Activated T-helper 17 cell treated with anti-CD3 and anti-CD28 coated beads, Interleukin-2, amount 50 U/mL, for 72 hours (primary cell): Measurements from ENCODE around the gene PHF14. TPM values are rescaled to one million over a fixed set of nuclear protein-coding genes. Genes with fewer than 3 reads are reported as not detected.

Experiments
- ATAC-seq: fragments of 150-1000 bp; cut with Tn5 transposase; replicated peaks from 2 replicates; pipeline ENCODE4 v1.10.0; 2021; ENCODE audit warnings: mild to moderate bottlenecking, moderate library complexity
- H3K27ac Mint-ChIP-seq: one replicate; pipeline ENCODE4 v1.8.0; 2022; ENCODE audit warnings: mixed read lengths
- H3K27me3 Mint-ChIP-seq: one replicate; pipeline ENCODE4 v1.8.0; 2022; ENCODE audit warnings: mixed read lengths
- H3K36me3 Mint-ChIP-seq: one replicate; pipeline ENCODE4 v1.8.0; 2022; ENCODE audit warnings: low read depth, mild to moderate bottlenecking, mixed read lengths
- H3K4me1 Mint-ChIP-seq: one replicate; pipeline ENCODE4 v1.8.0; 2022; ENCODE audit warnings: mixed read lengths
- H3K4me3 Mint-ChIP-seq: one replicate; pipeline ENCODE4 v1.8.0; 2022; ENCODE audit warnings: mild to moderate bottlenecking, mixed read lengths
- H3K9me3 Mint-ChIP-seq: one replicate; pipeline ENCODE4 v1.8.0; 2022; ENCODE audit warnings: mixed read lengths
- total RNA-seq, 2 donors: library from RNA; stranded (reverse); gene quantifications; one replicate each; pipeline ENCODE4 v1.2.3, GENCODE V29; 2022

The PHF14 gene
- total RNA-seq, 2 donors from 2014 or later = 31.9 to 45.5 TPM

- no peak for ATAC-seq
- Mint-ChIP-seq H3K9me3 (peaks cover 6% of the 10 kb centered on the region), H3K27ac (no peak overlapping the region), H3K4me3 (no peak overlapping the region), H3K36me3 (no peaks in the 10 kb centered on the region), H3K4me1 (no peaks in the 10 kb centered on the region), H3K27me3 (no peaks in the 10 kb centered on the region)
Measured at GRCh38 chr7:11185179-11185815, 211.6 kb downstream of the PHF14 start.

GRCh38 chr7:11188529-11189310 is 215.0 kb downstream of the PHF14 start:
- Mint-ChIP-seq H3K4me1 (no peaks in the 10 kb centered on the region), H3K4me3 (no peak overlapping the region), H3K27me3 (peaks cover 5% of the 10 kb centered on the region), H3K9me3 (peaks cover 6% of the 10 kb centered on the region), H3K27ac (no peak overlapping the region), H3K36me3 (no peaks in the 10 kb centered on the region)
- ATAC-seq = peak; percentile 25

DNA sequence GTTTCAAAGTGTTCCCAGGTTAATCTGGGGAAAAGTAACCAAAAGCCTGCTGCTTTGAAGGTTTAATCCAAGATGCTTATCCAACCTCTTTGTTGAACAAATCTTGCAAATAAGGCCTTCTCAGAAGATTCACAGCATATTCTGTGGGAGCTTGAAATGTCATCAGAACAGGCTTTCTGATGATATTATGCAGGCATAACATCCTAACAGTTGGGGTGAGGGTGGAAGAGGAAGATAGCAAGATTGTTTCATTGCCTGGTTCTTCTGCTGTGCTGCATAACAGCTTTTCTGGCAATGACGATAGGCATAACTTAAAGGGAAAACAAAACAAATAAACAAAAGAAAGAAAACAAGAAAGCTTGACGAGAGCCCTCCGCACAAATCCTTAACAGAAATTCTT is 217.4 kb downstream of the PHF14 start:
- no peak for ATAC-seq
- no peaks in the 10 kb centered on the region for H3K9me3 Mint-ChIP-seq
- peaks cover 5% of the 10 kb centered on the region for H3K27me3 Mint-ChIP-seq
- no peak overlapping the region for H3K27ac Mint-ChIP-seq
- H3K4me1 Mint-ChIP-seq = no peaks in the 10 kb centered on the region
- no peaks in the 10 kb centered on the region for H3K36me3 Mint-ChIP-seq
- no peak overlapping the region for H3K4me3 Mint-ChIP-seq

DNA sequence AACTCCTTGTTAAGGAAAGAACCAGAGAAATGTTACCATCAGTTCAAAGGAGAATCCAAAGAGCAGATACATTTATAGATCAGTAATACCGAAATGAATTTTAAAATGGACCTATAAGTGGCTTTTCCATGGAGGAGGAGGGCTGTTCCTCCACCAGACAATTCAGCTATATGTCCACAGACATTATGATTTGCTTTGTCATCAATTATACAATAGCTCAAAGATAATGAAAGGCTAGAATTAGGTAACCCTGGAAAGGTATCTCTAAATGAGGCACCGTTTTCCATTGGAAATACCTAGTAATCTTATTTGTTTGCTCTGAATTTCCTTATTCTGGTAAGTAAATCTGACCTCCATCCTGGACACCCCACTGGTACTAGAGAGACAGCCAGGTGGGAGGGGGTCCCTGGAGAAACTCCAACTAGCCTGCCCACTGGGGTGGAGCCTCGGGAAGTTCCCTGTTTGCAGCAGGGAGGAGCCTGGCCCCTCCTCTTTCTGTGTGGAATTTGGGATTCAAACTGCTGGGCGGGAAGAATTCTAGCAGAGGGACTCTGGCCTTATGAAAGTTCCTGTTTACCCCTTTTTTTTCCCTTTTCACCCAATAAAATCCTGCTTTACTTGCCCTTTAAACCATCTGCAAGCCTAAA is 218.0 kb downstream of the PHF14 start:
- no peaks in the 10 kb centered on the region for H3K9me3 Mint-ChIP-seq
- H3K4me3 Mint-ChIP-seq = no peak overlapping the region
- H3K36me3 Mint-ChIP-seq = no peaks in the 10 kb centered on the region
- peaks cover 5% of the 10 kb centered on the region for H3K27me3 Mint-ChIP-seq
- H3K27ac Mint-ChIP-seq = no peak overlapping the region
- no peaks in the 10 kb centered on the region for H3K4me1 Mint-ChIP-seq
- ATAC-seq = no peak

DNA sequence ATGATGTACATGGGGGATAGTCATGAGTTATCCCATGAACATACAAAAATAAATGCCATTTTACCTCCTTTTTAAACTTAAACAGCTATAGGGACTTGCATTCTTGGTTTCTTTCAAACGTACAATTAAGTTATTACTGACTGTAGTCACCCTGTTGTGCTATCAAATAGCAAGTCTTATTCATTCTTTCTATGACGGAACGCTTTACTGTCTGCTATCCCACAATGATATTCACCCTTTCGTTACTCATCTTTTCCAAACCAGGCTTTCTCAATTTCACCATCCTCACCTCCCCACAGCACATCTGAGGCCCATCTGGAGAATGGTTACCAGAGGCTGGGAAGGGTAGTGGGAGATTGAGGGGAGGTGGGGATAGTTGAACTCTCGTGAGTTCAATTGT is 218.8 kb downstream of the PHF14 start:
- H3K4me1 Mint-ChIP-seq = no peaks in the 10 kb centered on the region
- peak; percentile 90 for ATAC-seq
- no peaks in the 10 kb centered on the region for H3K9me3 Mint-ChIP-seq
- H3K27me3 Mint-ChIP-seq = peaks cover 5% of the 10 kb centered on the region
- H3K36me3 Mint-ChIP-seq = no peaks in the 10 kb centered on the region
- H3K27ac Mint-ChIP-seq = peak overlapping the region; percentile 66
- peak overlapping the region; percentile 19 for H3K4me3 Mint-ChIP-seq

DNA sequence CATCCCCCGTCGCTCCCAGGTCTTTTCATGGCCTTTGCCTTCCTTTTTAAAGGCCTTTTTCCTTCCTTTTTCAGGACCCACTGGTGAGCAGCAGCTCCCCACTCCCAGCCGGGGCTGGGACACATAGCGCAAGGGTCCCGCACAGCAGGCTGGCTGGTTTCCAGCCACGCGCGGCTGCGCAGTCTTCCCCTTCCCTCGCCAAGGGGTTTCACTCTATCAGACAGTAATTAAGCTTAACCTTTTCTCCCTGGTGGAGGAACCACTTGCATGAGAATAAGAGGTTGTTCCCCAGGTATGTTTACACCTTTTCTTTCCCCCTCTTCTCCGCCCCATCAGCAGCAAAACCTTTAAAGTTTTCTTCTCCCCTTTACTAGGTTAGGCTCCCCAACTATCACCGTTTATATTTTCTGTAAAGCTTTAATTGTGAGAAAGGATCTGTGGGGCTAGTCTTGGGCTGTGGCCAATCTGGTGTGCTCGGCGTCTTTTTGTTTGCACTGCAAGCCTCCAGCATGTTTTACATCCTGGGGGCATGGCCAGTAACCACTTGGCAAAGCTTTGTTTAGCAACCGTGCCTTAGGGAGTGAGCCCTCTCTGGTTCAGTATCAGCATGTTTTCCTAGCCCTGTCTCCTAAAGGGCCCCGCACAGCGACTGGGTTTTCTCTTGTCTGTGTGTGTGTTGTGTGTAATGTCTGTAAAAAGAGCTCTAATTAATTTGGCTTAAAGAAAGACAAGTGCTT is 219.6 kb downstream of the PHF14 start:
- peak overlapping the region; percentile 66 for H3K27ac Mint-ChIP-seq
- peak overlapping the region; percentile 19 for H3K4me3 Mint-ChIP-seq
- ATAC-seq = no peak
- no peaks in the 10 kb centered on the region for H3K36me3 Mint-ChIP-seq
- no peaks in the 10 kb centered on the region for H3K4me1 Mint-ChIP-seq
- no peaks in the 10 kb centered on the region for H3K9me3 Mint-ChIP-seq
- H3K27me3 Mint-ChIP-seq = peaks cover 5% of the 10 kb centered on the region

GRCh38 chr7:11193888-11194287 is 220.2 kb downstream of the PHF14 start:
- peaks cover 5% of the 10 kb centered on the region for H3K27me3 Mint-ChIP-seq
- H3K9me3 Mint-ChIP-seq = no peaks in the 10 kb centered on the region
- H3K4me1 Mint-ChIP-seq = no peaks in the 10 kb centered on the region
- no peaks in the 10 kb centered on the region for H3K36me3 Mint-ChIP-seq
- no peak for ATAC-seq
- no peak overlapping the region for H3K27ac Mint-ChIP-seq
- no peak overlapping the region for H3K4me3 Mint-ChIP-seq

DNA sequence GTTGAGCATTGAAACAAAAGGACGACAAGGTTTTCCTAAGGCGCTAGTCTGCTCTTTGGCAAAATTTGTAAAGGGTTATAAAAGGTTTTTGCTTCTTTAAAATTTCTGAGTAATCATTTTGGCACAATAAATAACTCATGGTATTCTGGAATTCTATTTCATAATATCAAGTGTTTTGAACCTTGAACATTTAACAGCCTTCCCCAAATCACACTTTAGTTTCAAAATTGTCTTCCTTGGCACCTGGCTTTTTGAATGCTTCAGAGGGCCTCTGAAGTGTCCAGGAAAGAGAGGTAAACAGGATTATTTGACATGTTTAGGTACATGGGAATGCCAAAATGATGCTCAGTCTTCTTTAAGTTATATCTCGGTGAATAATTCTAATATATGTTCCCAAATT is 220.8 kb downstream of the PHF14 start:
- Mint-ChIP-seq H3K27ac (no peak overlapping the region), H3K4me3 (no peak overlapping the region), H3K9me3 (no peaks in the 10 kb centered on the region), H3K27me3 (peaks cover 5% of the 10 kb centered on the region), H3K36me3 (no peaks in the 10 kb centered on the region), H3K4me1 (no peaks in the 10 kb centered on the region)
- ATAC-seq = no peak

DNA sequence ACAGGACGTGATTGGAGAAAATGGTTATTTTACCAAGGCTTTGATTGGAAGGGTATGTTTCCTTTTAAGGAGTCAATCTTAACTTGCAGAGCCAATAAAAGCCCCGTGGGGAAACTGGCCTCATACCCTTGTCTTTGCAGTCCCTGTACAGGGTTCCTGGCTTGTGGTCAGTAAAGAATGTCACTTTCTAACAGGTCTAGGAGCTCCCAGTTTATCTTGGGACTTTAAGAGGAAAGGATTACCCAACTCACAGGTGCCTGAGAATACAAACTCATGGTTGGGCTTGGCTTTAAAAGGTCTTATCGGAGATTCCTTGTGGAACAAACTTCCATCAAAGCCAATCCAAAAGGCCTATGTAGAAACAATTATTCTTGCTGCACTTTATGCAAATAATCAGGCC is 221.8 kb downstream of the PHF14 start:
- Mint-ChIP-seq H3K36me3 (no peaks in the 10 kb centered on the region), H3K27ac (no peak overlapping the region), H3K4me1 (no peaks in the 10 kb centered on the region), H3K4me3 (no peak overlapping the region), H3K9me3 (no peaks in the 10 kb centered on the region), H3K27me3 (peaks cover 5% of the 10 kb centered on the region)
- ATAC-seq = no peak

- ATAC-seq = no peak
- Mint-ChIP-seq H3K9me3 (no peaks in the 10 kb centered on the region), H3K27ac (no peak overlapping the region), H3K36me3 (no peaks in the 10 kb centered on the region), H3K4me1 (no peaks in the 10 kb centered on the region), H3K4me3 (no peak overlapping the region), H3K27me3 (peaks cover 5% of the 10 kb centered on the region)
Measured at GRCh38 chr7:11196143-11196542, 222.5 kb downstream of the PHF14 start.

- H3K27me3 Mint-ChIP-seq = no peaks in the 10 kb centered on the region
- H3K4me1 Mint-ChIP-seq = no peaks in the 10 kb centered on the region
- H3K9me3 Mint-ChIP-seq = no peaks in the 10 kb centered on the region
- H3K4me3 Mint-ChIP-seq = no peak overlapping the region
- H3K36me3 Mint-ChIP-seq = no peaks in the 10 kb centered on the region
- no peak overlapping the region for H3K27ac Mint-ChIP-seq
- no peak for ATAC-seq
Measured at GRCh38 chr7:11203224-11203623, 229.6 kb downstream of the PHF14 start.

DNA sequence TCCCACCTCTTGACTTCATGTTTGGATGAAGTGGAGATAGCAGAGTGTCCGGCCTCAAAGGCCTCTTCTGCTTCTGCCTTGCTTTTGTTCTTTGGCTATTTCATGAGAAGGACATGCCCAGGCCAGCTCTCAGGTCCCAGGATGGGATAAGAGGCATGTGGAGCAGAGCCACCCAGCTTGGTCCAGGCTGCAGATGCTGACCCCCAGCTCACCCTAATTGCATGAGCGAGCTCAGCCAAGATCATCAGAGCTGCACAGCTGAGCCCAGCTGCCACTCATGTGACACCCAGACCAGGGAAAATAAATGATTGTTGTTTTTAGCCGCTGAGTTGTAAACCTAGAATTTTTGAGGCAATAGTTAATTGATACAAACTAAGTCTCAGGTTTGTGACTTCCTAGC is 230.0 kb downstream of the PHF14 start:
- H3K36me3 Mint-ChIP-seq = no peaks in the 10 kb centered on the region
- no peaks in the 10 kb centered on the region for H3K27me3 Mint-ChIP-seq
- no peaks in the 10 kb centered on the region for H3K9me3 Mint-ChIP-seq
- no peak overlapping the region for H3K27ac Mint-ChIP-seq
- no peaks in the 10 kb centered on the region for H3K4me1 Mint-ChIP-seq
- no peak overlapping the region for H3K4me3 Mint-ChIP-seq
- ATAC-seq = no peak

GRCh38 chr7:11206177-11206899 is 232.7 kb downstream of the PHF14 start:
- Mint-ChIP-seq H3K4me3 (no peak overlapping the region), H3K9me3 (no peaks in the 10 kb centered on the region), H3K36me3 (no peaks in the 10 kb centered on the region), H3K27me3 (no peaks in the 10 kb centered on the region), H3K4me1 (no peaks in the 10 kb centered on the region), H3K27ac (no peak overlapping the region)
- ATAC-seq = no peak

GRCh38 chr7:11207565-11207964 is 233.9 kb downstream of the PHF14 start:
- ATAC-seq = no peak
- Mint-ChIP-seq H3K27me3 (no peaks in the 10 kb centered on the region), H3K4me3 (no peak overlapping the region), H3K4me1 (no peaks in the 10 kb centered on the region), H3K36me3 (no peaks in the 10 kb centered on the region), H3K27ac (no peak overlapping the region), H3K9me3 (no peaks in the 10 kb centered on the region)
